SH-SY5Y (cell line): ENCODE measurements around the gene RGL1.

Experiments
- GATA2 ChIP-seq: IDR thresholded peaks from 2 replicates; pipeline ENCODE4 v1.6.1; 2011; ENCODE audit warnings: mild to moderate bottlenecking, low read depth, low read length
- GATA3 ChIP-seq: IDR thresholded peaks from 2 replicates; pipeline ENCODE4 v1.6.1; 2011; ENCODE audit warnings: low read depth, mild to moderate bottlenecking, low read length, moderate library complexity

- TF ChIP-seq GATA2 (no peak), GATA3 (no peak)
Measured at GRCh38 chr1:183873642-183874041, 68.7 kb downstream of the RGL1 start.
